Bronchial epithelial cell (primary cell): ENCODE results near the gene RAPGEF4. TPM values are rescaled to one million over a fixed set of nuclear protein-coding genes. Genes with fewer than 3 reads are reported as not detected.

ENCODE experiments used
- DNase-seq: peaks from one replicate; pipeline ENCODE4 v3.0.0-alpha.2; 2010; ENCODE audit warnings: low read depth
- FAIRE-seq: peaks from 2 replicates; lab custom pipeline; 2011; peaks lifted over from hg19 to GRCh38; lab: Jason Lieb, UNC
- H3K27me3 ChIP-seq: 2 replicates; pipeline ENCODE4 v1.5.1; 2011; ENCODE audit warnings: low read length; ENCODE audit not compliant: control insufficient read depth, insufficient read depth
- H3K36me3 ChIP-seq: 2 replicates; pipeline ENCODE4 v1.5.1; 2011; ENCODE audit warnings: low read length; ENCODE audit not compliant: control insufficient read depth, insufficient read depth
- H3K4me3 ChIP-seq: 2 replicates; pipeline ENCODE4 v1.5.1; 2011; ENCODE audit warnings: mild to moderate bottlenecking, low read depth, low read length, control low read depth
- total RNA-seq: library from RNA; depleted of rRNA; stranded (reverse); fragments of >200 nt; gene quantifications from 2 replicates; pipeline ENCODE4 v1.2.1, GENCODE V29; 2014
- TF ChIP-seq, protein P1 (sequence below): IDR thresholded peaks from 2 replicates; pipeline ENCODE4 v1.5.1; 2011; ENCODE audit warnings: mild to moderate bottlenecking, moderate library complexity, low read length, control low read depth, inconsistent platforms; ENCODE audit not compliant: insufficient read depth, severe bottlenecking

RAPGEF4 gene
- total RNA-seq, 1 donor from 2014 or later = 0.26 TPM

DNA sequence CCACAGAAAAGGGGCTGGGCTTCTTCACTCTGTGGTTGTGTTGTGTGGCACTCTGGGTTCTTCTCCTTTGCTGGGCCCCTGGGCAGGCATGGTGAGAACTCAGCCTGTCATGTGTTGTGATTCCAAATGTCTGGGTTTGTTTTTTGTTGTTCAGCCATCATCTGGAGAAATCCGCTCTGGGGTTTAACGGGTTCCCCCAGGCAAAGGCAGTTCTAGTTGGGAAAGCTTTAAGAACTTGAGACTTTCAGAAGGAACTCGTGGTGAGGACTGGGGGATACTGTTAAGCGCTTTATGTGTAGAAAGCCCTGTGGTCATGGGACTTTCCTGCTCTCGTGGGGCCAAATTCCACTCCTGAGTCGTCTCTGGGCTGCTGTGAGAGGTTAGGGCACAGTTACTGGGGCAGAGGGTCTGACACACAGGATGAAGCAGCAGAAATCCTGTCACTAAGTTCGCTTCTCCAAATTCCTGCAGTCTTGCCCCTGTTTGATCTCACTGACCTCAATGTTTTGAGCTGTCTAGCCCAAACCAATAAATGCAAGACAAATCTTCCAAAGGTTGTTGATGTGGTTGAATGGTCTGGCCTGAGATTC is 87.7 kb downstream of the RAPGEF4 start:
- no peak for FAIRE-seq
- no peak for DNase-seq
- TF ChIP-seq, protein P1, sequence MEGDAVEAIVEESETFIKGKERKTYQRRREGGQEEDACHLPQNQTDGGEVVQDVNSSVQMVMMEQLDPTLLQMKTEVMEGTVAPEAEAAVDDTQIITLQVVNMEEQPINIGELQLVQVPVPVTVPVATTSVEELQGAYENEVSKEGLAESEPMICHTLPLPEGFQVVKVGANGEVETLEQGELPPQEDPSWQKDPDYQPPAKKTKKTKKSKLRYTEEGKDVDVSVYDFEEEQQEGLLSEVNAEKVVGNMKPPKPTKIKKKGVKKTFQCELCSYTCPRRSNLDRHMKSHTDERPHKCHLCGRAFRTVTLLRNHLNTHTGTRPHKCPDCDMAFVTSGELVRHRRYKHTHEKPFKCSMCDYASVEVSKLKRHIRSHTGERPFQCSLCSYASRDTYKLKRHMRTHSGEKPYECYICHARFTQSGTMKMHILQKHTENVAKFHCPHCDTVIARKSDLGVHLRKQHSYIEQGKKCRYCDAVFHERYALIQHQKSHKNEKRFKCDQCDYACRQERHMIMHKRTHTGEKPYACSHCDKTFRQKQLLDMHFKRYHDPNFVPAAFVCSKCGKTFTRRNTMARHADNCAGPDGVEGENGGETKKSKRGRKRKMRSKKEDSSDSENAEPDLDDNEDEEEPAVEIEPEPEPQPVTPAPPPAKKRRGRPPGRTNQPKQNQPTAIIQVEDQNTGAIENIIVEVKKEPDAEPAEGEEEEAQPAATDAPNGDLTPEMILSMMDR = no peak
- H3K36me3 ChIP-seq = no peaks in the 10 kb centered on the region
- no peak overlapping the region for H3K4me3 ChIP-seq
- no peaks in the 10 kb centered on the region for H3K27me3 ChIP-seq

DNA sequence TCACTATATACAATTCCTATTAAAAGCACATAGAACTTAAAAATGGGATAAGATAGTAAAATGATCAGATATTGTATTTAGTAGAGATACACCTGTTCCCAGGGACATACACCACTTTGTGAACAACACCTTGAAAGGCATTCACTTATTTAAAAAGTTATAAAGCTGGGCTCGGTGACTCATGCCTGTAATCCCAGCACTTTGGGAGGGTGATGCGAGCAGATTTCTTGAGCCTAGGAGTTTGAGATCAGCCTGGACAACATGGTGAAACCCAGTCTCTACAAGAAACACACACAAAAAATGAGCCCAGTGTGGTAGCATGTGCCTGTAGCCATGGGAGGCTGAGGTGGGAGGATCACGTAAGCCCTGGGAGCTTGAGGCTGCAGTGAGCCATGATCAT is 90.9 kb downstream of the RAPGEF4 start:
- FAIRE-seq (no peak), DNase-seq (no peak)
- Histone ChIP-seq H3K4me3 (no peak overlapping the region), H3K36me3 (no peaks in the 10 kb centered on the region), H3K27me3 (no peaks in the 10 kb centered on the region)
- TF ChIP-seq, protein P1 = no peak

DNA sequence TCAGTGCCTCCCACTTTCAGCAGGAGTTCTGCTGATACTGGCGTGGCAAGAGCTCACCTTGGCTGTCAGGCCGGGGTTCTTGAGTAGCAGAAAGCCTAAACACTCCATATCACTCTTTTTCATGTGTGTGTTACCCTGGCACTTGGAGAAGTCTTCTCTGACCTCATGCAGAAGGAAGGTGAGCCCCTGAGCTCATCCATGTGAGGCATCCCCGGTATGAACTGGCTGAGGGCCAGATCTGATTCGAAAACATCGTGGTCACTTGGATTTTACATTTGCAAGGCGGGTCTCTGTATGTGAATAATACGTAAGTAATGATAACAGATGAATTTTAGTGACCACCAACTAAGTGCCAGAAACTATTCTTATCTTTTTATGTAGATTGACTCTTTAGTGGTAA is 93.6 kb downstream of the RAPGEF4 start:
- Histone ChIP-seq H3K36me3 (no peaks in the 10 kb centered on the region), H3K4me3 (no peak overlapping the region), H3K27me3 (no peaks in the 10 kb centered on the region)
- TF ChIP-seq, protein P1 = no peak
- FAIRE-seq (peak; percentile 79), DNase-seq (peak; percentile 49)

DNA sequence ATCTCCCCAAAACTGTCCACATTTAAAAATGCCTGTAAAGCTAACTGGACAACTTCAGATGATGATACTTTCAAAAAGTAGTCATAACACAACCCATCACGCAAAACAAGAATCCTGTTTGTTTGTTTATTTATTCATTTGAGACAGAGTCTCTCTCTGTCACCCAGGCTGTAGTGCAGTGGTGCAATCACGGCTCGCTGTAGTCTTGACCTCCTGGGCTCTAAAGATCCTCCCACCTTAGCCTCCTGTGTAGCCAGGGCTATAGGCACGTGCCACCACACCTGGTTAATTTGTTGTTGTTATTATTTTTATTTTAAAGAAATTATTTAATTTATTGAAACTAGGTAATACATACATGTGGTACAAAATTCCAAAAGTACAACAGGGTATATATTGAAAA is 94.8 kb downstream of the RAPGEF4 start:
- DNase-seq (no peak), FAIRE-seq (no peak)
- Histone ChIP-seq H3K27me3 (no peaks in the 10 kb centered on the region), H3K36me3 (no peaks in the 10 kb centered on the region), H3K4me3 (no peak overlapping the region)
- TF ChIP-seq, protein P1 = no peak

DNA sequence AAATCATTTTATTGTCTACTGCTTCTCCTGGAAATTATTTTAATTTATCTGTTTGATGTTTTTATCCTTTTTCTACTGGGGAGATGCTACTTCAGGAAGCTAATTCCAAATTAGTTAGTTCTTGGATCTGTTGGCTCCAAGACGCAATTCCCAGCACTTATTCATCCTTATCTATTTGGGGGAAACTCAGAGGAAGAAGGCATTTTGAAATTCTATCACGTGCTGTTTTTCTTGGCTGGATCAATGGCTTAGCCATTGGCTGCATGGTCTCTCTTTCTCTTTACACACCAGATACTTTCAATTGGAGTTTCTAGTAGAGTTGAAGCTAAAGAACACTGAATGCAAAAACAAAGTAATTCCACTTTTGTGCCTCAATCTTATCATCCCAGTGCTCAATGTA is 98.3 kb downstream of the RAPGEF4 start:
- H3K4me3 ChIP-seq = no peak overlapping the region
- no peak for DNase-seq
- no peaks in the 10 kb centered on the region for H3K27me3 ChIP-seq
- H3K36me3 ChIP-seq = no peaks in the 10 kb centered on the region
- TF ChIP-seq, protein P1 = no peak
- FAIRE-seq = no peak

DNA sequence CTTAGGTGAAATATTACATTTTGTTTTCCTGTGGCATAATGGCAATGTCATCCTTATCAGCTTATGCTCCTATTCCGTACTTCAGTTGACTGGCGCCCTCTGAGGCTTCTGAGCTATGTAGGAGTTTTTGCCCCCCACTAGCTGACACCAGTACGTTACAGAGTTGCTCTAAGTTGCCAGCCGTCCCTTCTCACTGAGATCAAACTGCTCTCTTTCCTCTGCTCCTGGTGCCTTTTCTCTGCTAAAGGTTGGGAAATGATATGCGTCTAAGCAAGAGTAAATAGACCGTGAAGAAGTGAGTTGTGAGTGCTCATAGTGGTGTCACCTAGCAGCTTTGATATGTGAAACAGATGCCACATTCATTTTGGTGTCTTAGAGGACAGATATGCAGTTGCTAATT is 99.2 kb downstream of the RAPGEF4 start:
- Histone ChIP-seq H3K36me3 (no peaks in the 10 kb centered on the region), H3K4me3 (no peak overlapping the region), H3K27me3 (no peaks in the 10 kb centered on the region)
- FAIRE-seq (no peak), DNase-seq (no peak)
- TF ChIP-seq, protein P1 = no peak
